ENCODE results near the gene VWA1. TPM values are rescaled to one million over a fixed set of nuclear protein-coding genes. Genes with fewer than 3 reads are reported as not detected.
"Not testable (repeated sequence)": the region's sequence is repeated elsewhere in the genome, so short reads cannot be mapped to it uniquely, and the experiment has no call there.

The VWA1 gene
- total and polyA plus RNA-seq, 9 donors, result 32.9 to 99.5 (median 68.1) TPM

- not testable (repeated sequence) for H3K27ac ChIP-seq (ENCODE audit: low read length); H3K36me3 ChIP-seq (ENCODE audit: control insufficient read depth, insufficient read depth, low read length); H3K4me1 ChIP-seq (ENCODE audit: control insufficient read depth, insufficient read depth, low read length); H3K4me3 ChIP-seq (ENCODE audit: low read length); H3K9me3 ChIP-seq (replicated peaks; ENCODE audit: control insufficient read depth, low read depth, low read length); H3K27me3 ChIP-seq (ENCODE audit: control insufficient read depth, insufficient read depth, low read length); DNase-seq
- 87% methylated on average over 14 of the region's 22 CpGs for WGBS (ENCODE audit: insufficient coverage)
These were observed 21.3 kb downstream of the VWA1 start for GRCh38 chr1:1456683-1457255.

DNA sequence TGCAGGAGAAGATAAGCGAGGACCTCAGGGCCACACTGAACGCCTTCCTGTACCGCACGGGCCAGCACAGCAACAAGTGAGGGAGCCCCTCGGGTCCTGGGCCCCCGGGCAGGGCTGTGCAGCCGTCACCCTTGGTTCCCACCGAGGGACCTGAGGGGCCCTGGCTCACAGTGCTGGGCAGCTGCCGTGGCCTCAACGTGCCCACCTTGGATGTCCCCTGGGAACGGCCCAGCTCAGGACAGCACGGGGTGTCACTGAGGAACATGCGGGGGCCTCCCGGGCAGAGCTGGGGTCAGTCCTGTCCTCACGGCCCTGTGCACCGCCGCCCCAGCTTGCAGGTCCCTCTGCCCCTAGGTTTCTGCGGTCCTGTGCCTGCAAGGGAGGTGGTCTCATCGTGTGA is 23.7 kb downstream of the VWA1 start:
- WGBS (ENCODE audit: insufficient coverage), result 50% methylated on average over 2 of the region's 19 CpGs
- H3K4me3 ChIP-seq (ENCODE audit: low read length); H3K4me1 ChIP-seq (ENCODE audit: control insufficient read depth, insufficient read depth, low read length); H3K27me3 ChIP-seq (ENCODE audit: control insufficient read depth, insufficient read depth, low read length); H3K27ac ChIP-seq (ENCODE audit: low read length); H3K36me3 ChIP-seq (ENCODE audit: control insufficient read depth, insufficient read depth, low read length); DNase-seq; H3K9me3 ChIP-seq (replicated peaks; ENCODE audit: control insufficient read depth, low read depth, low read length): not testable (repeated sequence)

DNA sequence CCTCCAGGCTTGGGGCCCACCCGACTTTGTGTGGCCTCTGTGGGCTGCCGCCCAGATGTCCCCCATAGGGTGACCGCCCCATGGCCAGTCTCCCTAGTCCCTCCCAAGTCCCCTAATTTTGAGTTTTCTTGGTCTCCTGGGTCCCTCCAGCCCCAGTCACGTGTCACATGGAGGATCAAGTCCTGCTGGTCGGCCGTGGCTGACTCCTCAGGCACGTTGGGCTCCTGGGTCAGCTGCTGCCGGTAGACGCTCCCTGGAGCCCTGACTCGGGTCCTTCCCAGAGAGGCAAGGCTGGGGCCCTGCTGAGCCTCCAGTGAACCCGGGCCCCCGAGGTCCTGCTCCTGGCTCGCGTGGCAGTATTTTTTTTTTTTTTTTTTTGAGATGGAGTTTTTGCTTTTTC is 24.2 kb downstream of the VWA1 start:
- DNase-seq; H3K9me3 ChIP-seq (replicated peaks; ENCODE audit: control insufficient read depth, low read depth, low read length): not testable (repeated sequence)
- WGBS (ENCODE audit: insufficient coverage), result 80% methylated on average over 6 of the region's 14 CpGs

DNA sequence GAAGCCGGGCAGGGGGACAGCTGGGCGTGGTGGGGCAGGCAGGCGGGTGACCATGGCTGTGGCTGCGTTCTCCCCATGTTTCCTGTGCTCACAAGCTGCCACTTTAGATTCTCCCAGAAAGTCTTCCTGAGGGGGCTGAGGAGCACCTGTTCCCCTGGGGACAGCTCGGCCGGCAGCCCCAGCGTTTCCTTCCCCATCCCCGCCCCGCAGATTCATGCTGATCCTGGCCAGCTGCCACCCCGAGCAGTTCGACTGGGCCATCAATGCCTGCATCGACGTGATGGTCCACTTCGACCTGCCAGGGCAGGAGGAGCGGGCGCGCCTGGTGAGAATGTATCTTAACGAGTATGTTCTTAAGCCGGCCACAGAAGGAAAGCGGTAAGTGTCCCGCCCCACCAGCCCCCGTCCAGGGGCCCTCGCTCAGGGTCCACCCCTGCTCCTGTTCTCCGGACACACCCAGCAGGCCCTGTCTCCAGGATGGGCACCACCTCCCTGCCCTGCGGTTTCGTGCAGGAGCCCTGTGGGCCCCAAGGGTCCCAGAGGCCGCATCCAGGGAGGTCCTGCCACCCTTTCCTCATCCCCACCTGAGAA is 25.1 kb downstream of the VWA1 start:
- H3K27me3 ChIP-seq (ENCODE audit: control insufficient read depth, insufficient read depth, low read length), result no peaks in the 10 kb centered on the region
- no peaks in the 10 kb centered on the region for H3K9me3 ChIP-seq (replicated peaks; ENCODE audit: control insufficient read depth, low read depth, low read length)
- no peak overlapping the region for H3K27ac ChIP-seq (ENCODE audit: low read length)
- no peaks in the 10 kb centered on the region for H3K36me3 ChIP-seq (ENCODE audit: control insufficient read depth, insufficient read depth, low read length)
- H3K4me3 ChIP-seq (ENCODE audit: low read length), result no peak overlapping the region
- no peak for DNase-seq
- 66% methylated on average over 25 of the region's 27 CpGs for WGBS (ENCODE audit: insufficient coverage)
- peaks cover 10% of the 10 kb centered on the region for H3K4me1 ChIP-seq (ENCODE audit: control insufficient read depth, insufficient read depth, low read length)

More for the DNA sequence above, 24.2 kb downstream of the VWA1 start:
- not testable (repeated sequence) for H3K4me1 ChIP-seq (ENCODE audit: control insufficient read depth, insufficient read depth, low read length); H3K4me3 ChIP-seq (ENCODE audit: low read length); H3K27ac ChIP-seq (ENCODE audit: low read length); H3K27me3 ChIP-seq (ENCODE audit: control insufficient read depth, insufficient read depth, low read length); H3K36me3 ChIP-seq (ENCODE audit: control insufficient read depth, insufficient read depth, low read length)

- no peaks in the 10 kb centered on the region for H3K36me3 ChIP-seq (ENCODE audit: control insufficient read depth, insufficient read depth, low read length)
- 56% methylated on average over 17 of the region's 18 CpGs for WGBS (ENCODE audit: insufficient coverage)
- no peak overlapping the region for H3K4me3 ChIP-seq (ENCODE audit: low read length)
- no peak for DNase-seq
- no peak overlapping the region for H3K27ac ChIP-seq (ENCODE audit: low read length)
- H3K27me3 ChIP-seq (ENCODE audit: control insufficient read depth, insufficient read depth, low read length), result no peaks in the 10 kb centered on the region
- no peaks in the 10 kb centered on the region for H3K9me3 ChIP-seq (replicated peaks; ENCODE audit: control insufficient read depth, low read depth, low read length)
- H3K4me1 ChIP-seq (ENCODE audit: control insufficient read depth, insufficient read depth, low read length), result peaks cover 10% of the 10 kb centered on the region
These were observed 26.3 kb downstream of the VWA1 start for GRCh38 chr1:1461721-1462317.

GRCh38 chr1:1462318-1462966 is 27.0 kb downstream of the VWA1 start:
- H3K4me1 ChIP-seq (ENCODE audit: control insufficient read depth, insufficient read depth, low read length), result peaks cover 10% of the 10 kb centered on the region
- no peaks in the 10 kb centered on the region for H3K36me3 ChIP-seq (ENCODE audit: control insufficient read depth, insufficient read depth, low read length)
- H3K4me3 ChIP-seq (ENCODE audit: low read length), result no peak overlapping the region
- DNase-seq, result no peak
- WGBS (ENCODE audit: insufficient coverage), result 42% methylated on average over 21 of the region's 26 CpGs
- H3K9me3 ChIP-seq (replicated peaks; ENCODE audit: control insufficient read depth, low read depth, low read length), result no peaks in the 10 kb centered on the region
- no peak overlapping the region for H3K27ac ChIP-seq (ENCODE audit: low read length)
- no peaks in the 10 kb centered on the region for H3K27me3 ChIP-seq (ENCODE audit: control insufficient read depth, insufficient read depth, low read length)

- 73% methylated on average over 6 of the region's 7 CpGs for WGBS (ENCODE audit: insufficient coverage)
These were observed 27.8 kb downstream of the VWA1 start for GRCh38 chr1:1463312-1463711.

DNA sequence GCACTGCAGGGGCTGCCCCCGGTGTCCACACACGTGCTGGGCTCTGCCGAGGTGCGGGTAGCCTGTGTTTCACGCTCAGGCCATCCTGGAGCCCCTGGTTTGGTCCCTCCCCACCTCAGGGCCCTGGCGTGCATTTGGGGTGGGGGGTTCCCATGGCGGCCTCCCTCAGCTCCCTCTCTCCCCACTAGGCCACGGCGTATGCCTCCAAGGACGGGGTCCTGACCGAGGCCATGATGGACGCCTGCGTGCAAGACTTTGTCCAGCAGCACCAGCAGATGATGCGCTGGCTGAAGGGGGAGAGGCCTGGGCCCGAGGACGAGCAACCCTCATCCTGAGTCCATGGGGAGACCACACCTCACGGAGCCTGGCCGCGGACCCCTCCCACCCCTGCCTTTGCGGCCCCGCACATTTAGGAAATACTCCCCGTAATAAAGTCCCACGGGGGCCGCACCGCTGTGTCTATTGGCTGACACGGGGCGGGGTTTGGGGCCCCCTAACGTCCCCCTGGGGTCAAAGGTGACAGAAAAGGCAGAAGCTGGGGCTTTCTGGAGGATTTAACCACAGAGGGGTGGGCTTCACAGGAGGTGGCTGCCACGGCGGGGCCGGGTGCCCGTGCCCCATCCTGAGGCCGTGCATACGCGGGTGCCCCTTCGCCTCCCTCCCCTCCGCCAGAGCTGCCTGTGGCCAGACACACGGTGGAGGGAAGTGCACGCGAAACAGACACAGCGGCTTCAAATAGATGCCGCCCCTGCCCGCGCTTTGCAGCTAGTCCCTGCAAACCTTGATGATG is 32.9 kb downstream of the VWA1 start:
- not testable (repeated sequence) for H3K27me3 ChIP-seq (ENCODE audit: control insufficient read depth, insufficient read depth, low read length); DNase-seq
- peaks cover 16% of the 10 kb centered on the region for H3K4me1 ChIP-seq (ENCODE audit: control insufficient read depth, insufficient read depth, low read length)

More at GRCh38 chr1:1463312-1463711, 27.8 kb downstream of the VWA1 start:
- Histone ChIP-seq H3K36me3 (ENCODE audit: control insufficient read depth, insufficient read depth, low read length) (no peaks in the 10 kb centered on the region), H3K9me3 (replicated peaks; ENCODE audit: control insufficient read depth, low read depth, low read length) (no peaks in the 10 kb centered on the region), H3K27ac (ENCODE audit: low read length) (no peak overlapping the region), H3K27me3 (ENCODE audit: control insufficient read depth, insufficient read depth, low read length) (no peaks in the 10 kb centered on the region), H3K4me1 (ENCODE audit: control insufficient read depth, insufficient read depth, low read length) (peaks cover 10% of the 10 kb centered on the region), H3K4me3 (ENCODE audit: low read length) (no peak overlapping the region)
- DNase-seq, result no peak

GRCh38 chr1:1470626-1471388 is 35.3 kb downstream of the VWA1 start:
- Histone ChIP-seq H3K4me1 (ENCODE audit: control insufficient read depth, insufficient read depth, low read length) (peaks cover 17% of the 10 kb centered on the region), H3K4me3 (ENCODE audit: low read length) (peak overlapping the region; percentile 75), H3K36me3 (ENCODE audit: control insufficient read depth, insufficient read depth, low read length) (no peaks in the 10 kb centered on the region), H3K27me3 (ENCODE audit: control insufficient read depth, insufficient read depth, low read length) (no peaks in the 10 kb centered on the region), H3K9me3 (replicated peaks; ENCODE audit: control insufficient read depth, low read depth, low read length) (no peaks in the 10 kb centered on the region), H3K27ac (ENCODE audit: low read length) (peak overlapping the region; percentile 13)
- 19% methylated on average over 11 of the region's 16 CpGs for WGBS (ENCODE audit: insufficient coverage)
- no peak for DNase-seq

More for the DNA sequence above, 32.9 kb downstream of the VWA1 start:
- H3K9me3 ChIP-seq (replicated peaks; ENCODE audit: control insufficient read depth, low read depth, low read length); H3K27ac ChIP-seq (ENCODE audit: low read length); H3K4me3 ChIP-seq (ENCODE audit: low read length); H3K36me3 ChIP-seq (ENCODE audit: control insufficient read depth, insufficient read depth, low read length): not testable (repeated sequence)
- 49% methylated on average over 5 of the region's 44 CpGs for WGBS (ENCODE audit: insufficient coverage)

Data from muscle of leg (tissue), 11 donors.